Epidermal melanocyte (primary cell): Measurements from ENCODE around the gene PCYT1A.
"Not testable (repeated sequence)": the region's sequence is repeated elsewhere in the genome, so short reads cannot be mapped to it uniquely, and the experiment has no call there.

ENCODE experiments used
- DNase-seq: peaks from one replicate; pipeline ENCODE4 v3.0.0; 2011; ENCODE audit warnings: low spot score; ENCODE audit not compliant: insufficient read length

PCYT1A gene

DNA sequence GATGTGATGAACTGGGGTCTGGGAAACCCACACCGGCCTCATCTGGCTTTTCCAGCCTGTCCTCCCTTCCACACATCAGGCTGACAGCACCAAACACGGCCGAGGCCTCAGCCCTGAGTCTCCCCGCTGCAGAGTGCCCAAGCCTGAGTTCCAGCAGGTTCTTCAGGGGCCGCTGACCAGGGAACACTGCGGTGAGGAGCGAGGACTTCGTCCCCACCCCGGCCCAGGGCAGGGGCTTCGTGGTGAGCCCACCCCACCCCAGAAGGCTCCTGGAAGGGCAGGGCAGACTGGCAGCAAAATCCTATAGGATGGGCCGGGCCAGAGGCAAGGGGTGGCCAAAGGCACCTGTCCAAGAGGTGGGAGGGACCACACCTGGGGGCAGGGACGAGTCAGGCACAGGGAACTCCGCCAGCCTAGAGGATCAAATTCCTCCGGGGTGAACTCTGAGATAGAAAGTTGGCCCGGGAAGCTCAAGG is 71.4 kb downstream of the PCYT1A start, which contains the start of gene SLC51A:
Gene SLC51A (plus strand): TSS at position 446 of the 476 bp plus-strand sequence. CDS start 179 bp downstream, outside the sequence.
- DNase-seq = no peak

DNA sequence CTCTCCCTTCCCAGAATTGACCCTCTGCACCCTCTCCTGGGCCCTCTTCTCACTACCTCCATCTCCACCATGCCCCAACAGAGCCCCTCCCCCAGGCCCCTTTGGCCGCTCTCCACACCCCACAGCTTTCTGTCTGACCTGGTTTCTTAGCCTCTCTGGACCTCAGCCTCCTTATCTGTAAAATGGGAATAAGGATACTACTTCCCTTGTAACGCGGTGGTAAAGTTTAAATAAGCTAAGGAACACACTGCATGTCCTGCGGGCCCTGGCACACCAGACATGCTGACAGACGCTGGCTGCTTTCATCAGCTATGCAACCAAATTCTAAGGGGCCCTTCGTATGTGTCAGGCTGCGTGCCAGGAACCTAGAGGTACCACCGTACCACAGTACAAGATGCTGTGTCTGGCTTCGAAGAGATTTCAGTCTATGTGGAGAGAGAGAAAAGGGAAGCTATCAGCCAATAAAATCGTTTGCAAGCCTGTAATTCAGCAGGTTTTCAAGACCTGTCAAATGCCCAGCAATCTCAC is 72.0 kb downstream of the PCYT1A start:
- DNase-seq = no peak

DNA sequence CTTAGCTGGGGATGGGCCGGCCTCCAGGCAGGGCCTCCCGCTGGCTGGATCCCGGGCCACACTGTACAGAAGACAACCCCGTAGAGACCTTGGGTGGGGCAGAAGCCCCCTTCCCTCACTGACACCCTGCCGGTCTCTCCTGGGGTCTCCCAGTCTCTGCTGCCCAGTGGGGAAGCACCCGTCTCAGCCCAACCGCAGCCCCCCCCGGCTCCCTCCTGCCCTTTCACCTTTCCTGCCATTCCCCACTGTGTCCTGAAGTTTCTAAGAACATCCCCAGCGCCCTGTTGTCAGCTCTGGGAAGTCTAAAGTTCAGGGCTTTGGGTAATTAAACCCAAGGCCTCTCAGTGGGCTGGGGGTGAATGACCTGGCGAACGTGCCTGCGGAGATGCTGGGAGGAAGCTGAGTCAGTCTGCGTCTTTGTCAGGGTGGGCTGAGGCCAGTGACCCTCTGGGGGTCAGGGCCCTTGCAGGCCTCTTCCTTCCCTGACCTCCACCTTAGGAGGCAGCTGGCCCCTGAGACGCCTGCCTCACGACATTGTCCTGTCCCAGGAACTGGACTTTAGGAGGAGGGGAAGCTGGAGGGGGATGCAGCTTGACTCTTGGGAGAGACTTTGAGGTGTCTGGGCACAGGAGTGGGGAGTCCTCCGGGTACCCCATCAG is 72.6 kb downstream of the PCYT1A start:
- DNase-seq = no peak

DNA sequence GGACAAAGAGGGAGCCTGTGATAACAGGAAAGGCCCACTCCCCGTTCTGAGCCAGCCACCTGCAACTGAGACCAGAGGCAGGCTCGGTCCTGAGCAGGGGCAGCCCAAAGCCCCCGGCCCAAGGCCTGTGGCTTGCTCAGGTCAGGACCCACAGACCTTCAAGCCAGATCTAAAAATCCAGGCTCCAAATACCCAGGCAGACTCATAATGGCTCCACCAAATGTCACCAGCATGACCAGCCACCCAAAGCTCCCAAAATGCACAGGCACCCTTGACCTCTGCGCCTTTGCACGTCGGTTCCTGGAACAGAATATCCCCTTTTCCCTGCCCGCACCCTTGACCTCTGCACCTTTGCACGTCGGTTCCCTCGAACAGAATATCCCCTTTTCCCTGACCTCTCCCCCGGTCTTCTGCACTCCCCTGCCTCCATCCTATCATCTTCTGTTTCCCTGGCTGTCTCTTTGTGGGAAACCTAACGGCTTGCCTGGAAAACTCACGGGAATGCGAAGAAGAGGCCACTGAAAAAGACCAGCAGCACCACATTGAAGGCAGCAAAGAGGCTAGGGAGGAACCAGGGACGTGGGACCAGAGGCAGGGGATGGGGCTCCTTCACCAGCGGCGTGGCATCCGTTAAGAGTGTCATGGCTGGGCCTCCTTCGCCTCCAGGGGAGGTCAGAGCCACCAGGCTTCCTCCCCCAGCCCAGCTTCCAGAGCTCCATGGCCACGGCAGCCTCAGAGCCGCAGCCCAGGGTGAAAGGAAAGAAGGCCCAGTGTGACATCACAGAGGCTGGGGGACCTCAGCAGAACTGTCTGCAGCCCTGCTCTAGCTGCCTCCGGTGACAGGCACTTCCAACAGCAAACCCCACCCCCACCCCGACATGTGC is 76.6 kb downstream of the PCYT1A start, which contains the start of gene ZDHHC19:
Gene ZDHHC19 (minus strand): TSS at position 728 of the 884 bp plus-strand sequence. CDS start 85 bp downstream, at position 643.
- DNase-seq = no peak

DNA sequence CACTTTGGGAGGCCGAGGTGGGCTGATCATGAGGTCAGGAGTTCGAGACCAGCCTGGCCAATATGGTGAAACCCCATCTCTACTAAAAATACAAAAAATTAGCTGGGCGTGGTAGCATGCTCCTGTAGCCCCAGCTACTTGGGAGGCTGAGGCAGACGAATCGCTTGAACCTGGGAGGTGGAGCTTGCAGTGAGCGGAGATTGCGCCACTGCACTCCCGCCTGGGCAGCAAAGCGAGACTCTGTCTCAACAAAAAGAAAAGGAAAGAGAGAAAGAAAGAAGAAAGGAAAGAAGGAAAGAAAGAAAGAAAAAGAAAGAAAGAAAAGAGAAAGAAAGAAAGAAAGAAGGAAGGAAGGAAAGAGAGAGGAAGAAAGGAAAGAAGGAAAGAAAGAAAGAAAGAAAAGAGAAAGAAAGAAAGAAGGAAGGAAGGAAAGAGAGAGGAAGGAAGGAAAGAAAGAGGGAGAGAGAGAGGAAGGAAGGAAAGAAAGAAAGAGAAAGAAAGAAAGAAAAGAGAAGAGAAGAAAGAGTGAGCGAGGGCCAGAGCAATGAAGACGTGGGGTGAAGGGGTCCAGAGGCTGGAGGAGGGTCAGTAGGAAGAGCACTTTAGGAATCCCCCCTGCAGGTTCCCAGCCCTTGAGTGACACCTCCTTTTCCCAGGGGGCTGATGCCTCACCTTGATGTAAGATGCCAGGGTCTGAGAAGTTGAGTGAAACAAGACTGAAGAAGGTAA is 77.4 kb downstream of the PCYT1A start:
- not testable (repeated sequence) for DNase-seq

DNA sequence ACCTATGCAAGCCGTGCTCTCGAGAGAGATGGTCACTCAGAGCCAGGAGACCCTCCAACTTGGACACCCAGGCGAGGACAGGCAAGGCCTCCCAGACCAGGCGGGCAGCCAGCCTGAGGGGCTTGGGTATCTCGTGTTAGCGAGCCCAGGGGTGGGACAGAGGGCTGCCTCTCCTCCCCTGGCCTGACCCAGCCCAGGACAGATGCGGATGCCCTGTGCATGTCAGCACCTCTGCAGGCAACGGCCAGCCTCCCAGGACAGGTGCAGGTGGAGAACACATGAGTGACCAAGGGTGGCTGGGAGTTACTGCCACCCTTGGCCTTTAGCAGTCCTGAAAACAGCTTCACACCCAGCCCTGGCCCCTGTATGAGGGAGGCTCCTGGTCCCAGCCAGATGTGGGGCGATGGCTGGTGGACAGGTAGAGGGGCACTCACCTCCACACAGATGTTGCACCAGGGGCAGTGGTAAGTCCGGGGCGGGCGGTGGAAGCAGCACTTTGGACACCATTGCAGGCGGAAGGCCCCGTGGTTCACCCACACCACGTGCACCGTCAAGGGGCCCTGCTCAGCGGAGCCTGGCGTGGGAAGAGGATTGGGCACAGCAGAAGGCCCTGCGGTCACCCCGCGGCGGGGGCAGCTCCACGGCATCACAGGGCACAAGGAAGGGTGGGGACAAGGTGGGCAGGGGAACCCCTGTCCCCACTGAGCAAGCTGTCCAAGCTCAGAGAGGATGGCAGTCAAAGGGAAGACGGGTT is 78.4 kb downstream of the PCYT1A start:
- DNase-seq = no peak

DNA sequence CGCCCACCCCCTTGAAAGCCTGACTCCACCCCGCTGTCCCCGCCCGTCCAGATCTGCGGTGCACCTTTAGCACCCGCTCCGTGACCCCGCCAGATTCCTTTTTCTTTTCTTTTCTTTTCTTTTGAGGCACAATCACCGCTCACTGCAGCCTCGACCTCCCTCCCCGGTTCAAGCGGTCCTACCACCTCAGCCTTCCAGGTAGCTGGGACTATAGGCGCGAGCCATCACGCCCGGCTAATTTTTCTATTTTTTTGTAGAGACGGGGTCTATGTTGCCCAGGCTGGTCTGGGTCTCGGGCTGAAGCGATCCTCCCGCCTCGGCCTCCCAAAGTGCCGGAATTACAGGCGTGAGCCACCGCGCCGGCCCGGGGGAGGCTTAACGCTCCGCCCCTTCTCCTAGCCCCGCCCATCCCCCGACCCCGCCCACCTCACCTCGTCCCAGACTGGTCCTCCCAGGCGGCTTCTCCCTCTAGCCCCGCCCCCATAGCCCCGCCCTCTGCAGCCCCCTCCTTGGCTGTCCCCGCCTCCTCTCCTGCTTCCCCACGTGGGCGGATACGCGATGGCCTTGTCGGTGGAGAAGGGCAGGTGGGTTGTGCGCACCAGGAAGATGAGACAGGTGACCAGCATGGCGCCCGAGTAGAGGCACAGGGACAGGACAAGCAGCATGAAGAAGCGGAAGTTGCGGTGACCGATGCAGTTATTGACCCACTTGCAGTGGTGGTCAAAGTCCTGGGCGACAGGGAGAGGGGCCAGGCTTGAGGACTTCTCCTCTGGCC is 79.5 kb downstream of the PCYT1A start:
- no peak for DNase-seq

DNA sequence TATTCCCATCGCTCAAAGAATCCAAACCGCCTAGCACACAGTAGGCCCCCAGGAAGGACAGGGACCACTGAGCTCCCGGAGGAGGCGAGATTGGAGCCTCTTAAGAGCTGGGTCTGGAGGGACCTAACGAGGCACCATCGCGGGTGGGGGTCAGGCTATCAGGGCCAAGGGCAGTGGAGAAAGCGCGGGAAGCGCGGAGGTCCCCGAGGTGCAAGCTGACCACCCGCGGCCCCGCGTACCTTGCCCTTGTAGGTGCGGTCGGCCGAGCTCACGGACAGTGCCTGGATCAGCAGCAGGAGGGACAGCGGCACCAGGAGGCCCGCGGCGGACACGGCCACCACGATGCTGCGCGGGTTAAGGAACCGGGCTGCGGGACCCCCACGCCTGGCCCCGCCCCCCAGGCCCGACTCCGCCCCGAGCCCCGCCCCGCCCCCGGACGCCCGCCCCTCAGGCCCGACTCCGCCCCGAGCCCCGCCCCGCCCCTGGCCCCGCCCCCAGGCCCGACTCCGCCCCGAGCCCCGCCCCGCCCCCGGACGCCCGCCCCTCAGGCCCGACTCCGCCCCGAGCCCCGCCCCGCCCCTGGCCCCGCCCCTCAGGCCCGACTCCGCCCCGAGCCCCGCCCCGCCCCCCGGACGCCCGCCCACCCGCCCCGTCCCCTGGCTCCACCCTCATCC is 80.2 kb downstream of the PCYT1A start:
- DNase-seq = no peak

DNA sequence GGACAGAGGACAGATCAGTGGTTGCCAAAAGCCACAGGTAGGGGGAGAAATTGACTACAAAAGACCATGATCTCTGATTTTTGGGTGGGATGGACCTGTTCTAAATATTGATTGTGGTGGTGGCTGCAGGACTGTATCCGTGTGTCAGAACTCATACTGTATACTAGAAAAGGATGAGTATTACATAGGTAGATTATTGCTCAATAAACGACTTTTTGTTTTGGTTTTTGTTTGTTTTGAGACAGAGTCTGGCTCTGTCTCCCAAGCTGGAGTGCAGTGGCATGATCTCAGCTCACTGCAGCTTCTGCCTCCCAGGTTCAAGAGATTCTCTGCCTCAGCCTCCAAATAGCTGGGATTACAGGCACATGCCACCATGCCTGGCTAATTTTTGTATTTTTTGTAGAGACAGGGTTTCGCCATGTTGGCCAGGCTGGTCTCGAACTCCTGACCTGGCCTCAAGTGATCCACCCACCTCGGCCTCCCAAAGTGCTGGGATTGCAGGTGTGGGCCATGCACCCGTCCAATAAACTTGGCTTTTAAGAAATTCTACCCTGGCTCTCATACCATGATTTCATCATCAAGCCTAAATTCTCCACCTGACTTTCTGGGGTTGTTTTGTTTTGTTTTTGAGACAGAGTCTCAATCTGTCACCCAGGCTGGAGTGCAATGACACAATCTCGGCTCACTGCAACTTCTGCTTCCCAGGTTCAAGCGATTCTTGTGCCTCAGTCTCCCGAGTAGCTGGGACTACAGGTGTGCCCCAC is 81.9 kb downstream of the PCYT1A start:
- not testable (repeated sequence) for DNase-seq

DNA sequence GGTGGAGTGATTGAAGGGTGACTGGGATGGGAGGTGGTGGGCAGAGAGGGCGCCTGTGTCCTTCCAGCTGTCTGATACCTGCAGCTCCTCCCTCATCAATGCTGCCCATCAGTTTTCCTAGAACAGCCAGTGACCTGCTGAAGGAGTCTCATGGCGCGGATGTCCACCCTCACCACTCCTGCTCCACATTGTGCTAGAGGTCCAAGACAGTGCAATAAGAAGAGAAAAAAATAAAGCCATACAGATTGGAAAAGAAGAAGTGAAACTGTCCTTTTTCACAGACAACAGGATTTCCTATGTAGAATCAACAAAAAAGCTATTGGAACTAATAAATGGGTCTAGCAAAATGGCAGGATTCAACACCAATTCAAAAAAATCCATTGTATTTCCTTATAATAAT is 83.7 kb downstream of the PCYT1A start:
- no peak for DNase-seq

DNA sequence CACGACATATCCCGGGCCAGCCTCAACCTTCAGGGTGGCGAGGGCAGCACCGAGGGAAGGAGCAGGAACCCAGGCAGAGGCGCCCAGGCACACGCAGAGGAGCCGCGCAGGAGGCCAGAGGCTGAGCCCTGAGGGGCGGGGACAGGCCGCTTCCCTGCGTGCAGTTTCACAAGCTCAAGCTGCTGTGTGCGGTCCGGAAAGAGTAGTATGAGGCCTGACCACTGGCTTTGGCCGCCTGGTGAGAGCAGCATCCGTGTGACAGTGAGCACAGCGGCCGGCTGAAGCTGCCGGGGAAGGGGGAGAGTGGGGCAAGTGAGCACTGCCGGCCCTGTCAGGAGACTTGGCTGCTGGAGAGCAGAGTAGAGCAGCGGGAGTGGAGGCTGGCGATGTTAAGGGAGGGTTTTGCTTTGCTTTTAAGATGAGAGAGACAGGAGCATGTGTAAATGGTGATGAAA is 85.0 kb downstream of the PCYT1A start:
- no peak for DNase-seq

DNA sequence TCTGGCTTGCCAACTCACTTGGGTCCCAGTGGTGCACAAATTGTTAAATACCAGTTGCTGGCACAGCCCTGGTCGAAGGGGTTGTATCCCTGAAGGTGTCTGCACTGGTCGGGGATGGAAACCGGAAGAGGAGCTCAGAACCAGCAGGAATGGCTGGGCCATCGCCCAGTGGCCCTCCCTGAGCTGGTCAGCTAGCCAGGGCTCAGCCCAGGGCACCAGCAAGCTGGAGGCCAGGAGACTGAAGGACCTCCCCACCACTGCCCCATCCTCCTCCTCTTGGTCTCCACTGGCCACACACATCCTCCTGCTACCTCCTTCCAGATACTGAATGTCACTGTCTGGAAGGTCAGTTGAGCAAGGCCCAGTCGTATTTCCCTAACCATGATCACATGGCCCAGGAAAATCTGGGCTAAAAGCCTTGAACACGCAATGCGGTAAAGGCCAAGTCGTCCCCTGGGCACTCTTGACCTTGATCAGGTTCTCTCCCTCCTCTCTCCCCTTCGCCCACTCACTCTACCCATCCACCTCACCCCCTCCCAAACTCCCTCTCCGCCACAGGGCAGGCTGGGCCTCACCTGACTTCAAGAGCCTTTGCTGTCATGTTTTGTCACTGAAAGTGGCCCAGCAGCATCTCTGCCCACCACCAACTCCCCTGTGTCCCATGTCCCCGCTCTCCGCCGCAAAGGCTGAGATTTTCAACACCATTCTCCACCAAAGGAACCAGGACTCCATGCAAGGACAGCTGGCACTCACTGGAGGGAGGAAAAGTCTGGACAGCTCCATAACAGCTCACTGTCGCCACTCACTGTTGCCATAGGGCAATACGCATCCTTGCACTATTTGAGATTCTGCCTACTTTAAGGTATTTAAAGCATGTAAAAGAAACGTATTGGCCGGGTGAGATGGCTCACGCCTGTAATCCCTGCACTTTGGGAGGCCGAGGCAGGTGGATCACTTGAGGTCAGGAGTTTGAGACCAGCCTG is 88.5 kb downstream of the PCYT1A start:
- DNase-seq = no peak

DNA sequence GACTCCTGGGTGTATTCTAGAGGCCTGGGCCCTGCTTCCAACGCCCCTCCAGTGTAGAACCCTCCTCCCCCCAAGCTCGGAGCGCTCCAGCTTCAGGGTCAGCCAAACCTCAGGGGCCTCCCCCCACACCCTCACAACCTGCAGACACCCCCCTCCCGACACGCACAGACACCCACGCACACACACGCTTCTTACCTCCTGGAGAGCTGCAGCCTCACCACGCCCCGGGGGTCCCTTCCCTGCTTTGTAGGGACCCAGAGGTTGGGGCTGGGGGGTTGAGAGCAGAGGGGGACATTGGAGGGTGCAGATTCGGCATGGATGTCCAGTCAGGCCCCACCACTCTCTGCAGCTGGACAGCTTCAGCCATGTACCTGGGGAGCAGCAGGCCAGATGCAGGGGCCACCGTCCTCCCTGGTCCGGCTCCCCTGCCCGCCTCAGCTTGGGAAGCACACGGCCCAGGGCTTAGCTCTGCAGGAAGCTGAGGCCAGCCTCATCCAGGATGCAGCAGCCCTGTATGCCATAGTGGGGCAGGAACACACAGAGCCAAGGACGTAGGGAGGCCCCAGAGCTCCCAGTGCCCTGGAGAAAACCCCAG is 89.3 kb downstream of the PCYT1A start:
- no peak for DNase-seq

DNA sequence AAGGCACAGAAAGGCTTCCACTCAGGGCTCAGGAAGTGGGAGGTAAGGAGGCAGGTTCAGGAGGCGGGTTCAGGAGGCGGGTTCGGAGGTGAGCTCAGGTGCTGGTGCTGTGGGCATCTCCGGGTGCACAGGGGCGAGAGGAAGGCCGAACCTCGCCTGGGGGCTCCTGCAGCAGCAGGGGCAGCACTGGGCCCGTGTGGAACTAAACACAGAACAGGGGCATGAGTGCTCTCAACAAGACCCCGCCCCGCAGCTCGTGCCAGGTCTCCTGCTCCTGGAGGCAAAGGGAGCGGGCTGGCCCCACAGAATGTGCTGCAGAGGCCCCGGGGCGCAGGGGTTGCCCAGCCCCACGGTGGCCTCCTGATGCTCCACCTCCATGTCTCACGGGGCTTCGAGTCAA is 90.0 kb downstream of the PCYT1A start:
- no peak for DNase-seq

DNA sequence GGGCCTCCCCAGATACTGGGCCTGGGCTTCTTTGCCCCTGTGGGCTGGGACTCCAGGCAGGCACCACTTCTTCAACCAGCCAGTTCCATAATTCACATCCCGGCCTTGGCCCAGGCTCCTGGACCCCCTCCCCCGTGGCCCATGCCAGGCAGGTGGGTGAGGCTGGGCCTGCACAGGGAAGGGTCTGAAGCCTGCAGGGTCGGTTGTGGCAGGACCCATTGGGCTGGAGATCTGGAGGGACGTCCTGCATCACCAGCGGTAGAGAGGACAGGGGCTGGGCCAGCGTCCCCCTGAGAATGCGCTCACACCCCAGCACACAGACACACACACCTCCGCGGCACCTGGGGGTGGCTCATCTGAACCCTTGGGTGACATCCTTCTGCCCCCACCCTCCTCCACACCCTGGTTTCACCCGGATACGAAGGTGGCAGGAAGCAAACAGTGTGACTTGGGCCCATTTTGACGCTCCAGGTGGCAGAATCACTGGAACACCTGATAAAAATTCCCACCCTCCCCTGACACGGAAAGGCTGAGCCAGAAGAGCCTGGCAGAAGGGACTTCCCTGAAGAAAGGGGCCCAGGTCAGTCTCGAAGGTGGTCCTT is 91.8 kb downstream of the PCYT1A start:
- no peak for DNase-seq

DNA sequence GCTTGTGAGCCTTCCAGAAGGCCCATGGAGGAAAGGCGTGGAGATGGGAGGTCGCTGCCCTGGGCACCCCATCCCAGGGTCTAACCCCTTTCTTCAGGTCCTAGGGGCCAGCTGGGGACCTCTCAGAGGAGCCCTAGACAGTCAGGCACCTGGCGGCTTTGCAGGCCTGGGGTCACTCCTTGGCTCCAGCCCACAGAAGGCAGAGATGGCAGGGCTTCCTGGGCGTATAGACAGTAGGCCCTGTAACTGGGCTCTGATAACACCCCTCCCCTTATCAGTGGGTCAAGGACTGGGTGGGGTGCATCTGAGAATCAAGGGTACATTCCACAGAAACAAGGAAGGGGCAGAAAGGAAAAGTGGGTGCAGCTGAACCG is 93.0 kb downstream of the PCYT1A start:
- DNase-seq = no peak
